ENCODE results near the gene PPP1R12B.
"Not testable (repeated sequence)": the region's sequence is repeated elsewhere in the genome, so short reads cannot be mapped to it uniquely, and the experiment has no call there.

Gene PPP1R12B

DNA sequence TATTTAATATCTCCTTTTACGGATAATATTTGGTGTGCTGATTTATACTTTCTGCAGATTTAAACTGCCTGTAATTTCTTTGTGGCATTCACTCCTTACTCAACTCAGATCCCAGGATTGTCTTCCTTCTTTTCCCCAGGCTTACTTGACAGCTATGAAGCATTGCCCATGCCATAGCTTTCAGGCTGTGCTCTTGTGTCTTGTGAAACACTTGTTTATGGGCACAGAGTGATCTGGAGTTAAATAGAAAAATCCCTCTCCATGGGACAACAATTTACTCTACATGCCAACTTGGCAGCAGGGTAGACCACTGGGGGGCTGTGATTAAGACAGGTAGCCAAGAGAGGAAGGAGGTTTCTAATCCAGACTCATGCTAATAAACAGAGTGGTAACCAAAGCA is 57.4 kb downstream of the PPP1R12B start:
- no peak for DNase-seq

DNA sequence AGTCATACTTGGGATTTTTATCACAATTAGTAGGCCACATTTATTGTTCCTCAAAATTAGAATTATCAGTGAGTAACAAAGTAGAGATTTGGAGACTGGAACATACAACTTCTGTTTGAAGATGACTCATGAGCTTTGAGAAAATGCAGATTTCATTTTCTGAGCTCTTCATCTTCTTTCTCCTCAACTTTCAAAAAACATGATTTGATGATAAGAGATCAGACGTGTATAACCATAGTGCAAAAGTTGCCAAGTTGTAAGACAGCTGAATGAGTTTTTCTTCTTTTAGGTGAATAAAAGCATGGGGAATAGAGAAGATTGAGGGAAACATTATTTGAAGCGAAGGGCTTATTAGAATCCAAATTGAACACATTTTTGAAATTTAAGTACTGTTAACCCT is 58.4 kb downstream of the PPP1R12B start:
- not testable (repeated sequence) for DNase-seq

DNA sequence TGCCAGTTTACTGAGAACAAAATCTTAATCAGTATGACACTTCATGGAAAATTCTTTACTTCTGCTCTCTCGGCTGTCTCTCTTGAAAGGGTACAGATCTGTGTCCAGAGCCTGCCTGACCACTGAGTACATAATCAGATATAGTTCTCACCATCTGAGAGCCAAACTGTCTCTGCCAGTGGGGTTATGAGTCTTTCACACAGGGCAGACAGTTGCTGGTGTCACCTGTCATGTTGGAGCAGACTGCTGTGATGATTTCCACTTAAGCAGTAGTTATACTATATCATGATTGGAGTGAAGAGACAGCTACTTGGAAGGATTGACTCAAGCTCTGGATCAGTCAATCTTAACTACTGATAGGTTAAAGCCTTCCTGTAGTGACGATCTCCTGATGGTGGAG is 58.9 kb downstream of the PPP1R12B start:
- DNase-seq, result not testable (repeated sequence)

DNA sequence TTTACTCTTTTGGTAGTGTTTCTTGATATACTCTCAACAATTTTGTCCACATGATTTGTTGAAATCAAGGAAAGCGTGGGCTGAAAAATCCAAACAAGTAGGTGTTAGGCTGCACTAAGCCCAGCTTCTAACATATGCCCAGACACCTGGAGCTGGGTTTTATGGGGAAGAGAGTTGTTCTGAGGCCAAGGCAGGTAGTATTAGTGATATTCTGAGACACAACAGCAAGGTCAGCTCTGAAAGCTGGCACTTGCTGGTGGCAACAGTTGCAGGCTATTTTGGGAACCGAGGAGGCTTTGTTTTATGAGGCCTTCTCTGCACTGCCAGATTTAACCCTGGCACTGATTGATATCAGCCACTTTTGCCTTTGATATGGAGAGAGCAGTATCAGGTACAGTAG is 61.8 kb downstream of the PPP1R12B start:
- not testable (repeated sequence) for DNase-seq

DNA sequence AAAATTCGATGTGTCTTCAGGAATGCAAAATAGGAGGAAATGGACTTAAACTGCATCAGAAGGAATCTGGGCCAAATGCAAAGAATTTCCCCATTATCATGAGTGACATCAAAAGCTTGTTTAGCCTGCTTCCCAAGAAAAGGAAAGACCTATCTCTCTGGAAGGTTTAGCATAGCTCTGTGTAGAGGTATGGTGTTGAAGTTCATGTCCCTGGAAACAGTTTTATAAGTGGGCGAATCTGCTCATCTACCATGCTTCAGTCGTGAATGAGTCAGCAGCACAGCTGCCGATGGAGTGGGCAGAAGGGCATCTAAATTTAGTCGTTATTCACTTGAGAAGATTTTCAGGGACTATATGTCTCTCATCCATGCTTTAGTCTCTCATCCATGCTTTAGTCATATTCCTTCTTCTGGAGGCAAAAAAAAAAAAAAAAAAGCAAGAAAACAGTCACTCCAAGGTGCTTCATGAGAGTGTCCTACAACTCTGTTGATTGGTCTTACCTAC is 62.4 kb downstream of the PPP1R12B start:
- DNase-seq, result peak; percentile 24

DNA sequence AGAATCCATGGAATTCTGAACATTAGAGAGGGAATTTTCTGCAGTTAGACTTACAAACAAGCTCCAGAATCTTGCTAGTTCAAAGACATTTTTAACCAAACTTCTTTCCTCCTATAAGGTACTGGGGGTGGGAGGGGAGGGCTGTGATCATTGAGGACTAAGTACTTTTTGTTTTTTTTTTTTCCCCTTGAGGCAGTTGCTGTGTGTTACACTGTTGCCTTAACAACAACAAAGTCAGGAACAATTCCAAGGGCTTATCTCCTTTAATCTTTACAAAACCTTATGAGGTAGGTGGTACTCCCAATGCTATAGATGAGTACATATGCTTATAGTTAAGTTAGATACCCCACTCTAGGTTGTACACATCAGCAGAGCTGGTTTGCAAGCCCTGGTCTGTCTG is 62.9 kb downstream of the PPP1R12B start:
- DNase-seq, result no peak

DNA sequence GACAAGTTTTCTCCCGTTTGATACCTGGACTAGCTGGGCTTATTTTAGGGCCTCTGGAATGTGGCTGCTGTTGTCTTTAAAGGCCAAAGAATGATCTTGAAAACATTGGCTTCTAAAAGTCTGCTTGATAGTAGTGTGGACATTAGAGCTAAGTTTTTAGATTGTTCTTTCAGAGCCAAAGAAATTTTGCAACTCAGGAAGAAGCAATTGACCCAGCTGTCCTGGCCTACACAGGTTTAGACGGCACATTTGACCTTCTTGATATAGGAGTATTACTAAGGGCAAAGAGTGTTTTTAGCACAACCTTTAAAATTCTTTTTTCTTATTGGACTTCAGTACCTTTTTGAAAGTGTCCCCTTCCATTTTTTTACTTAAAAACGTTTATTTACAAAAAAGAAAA is 63.9 kb downstream of the PPP1R12B start:
- not testable (repeated sequence) for DNase-seq

DNA sequence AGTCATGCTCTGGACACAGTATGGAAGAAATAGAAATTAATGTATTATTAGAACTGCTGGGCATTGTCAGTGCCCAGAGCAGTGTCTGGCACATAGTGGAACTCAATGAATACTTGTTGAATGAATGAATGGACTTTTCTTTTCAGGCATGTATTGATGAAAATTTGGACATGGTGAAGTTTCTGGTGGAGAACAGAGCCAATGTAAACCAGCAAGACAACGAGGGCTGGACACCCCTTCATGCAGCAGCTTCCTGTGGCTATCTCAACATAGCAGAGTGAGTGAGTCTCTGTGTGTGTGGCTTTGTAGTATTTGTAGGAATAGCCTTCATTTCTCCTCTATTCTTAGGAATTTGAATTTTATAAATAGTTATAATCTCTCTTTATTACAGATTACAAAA is 68.1 kb downstream of the PPP1R12B start:
- DNase-seq, result no peak

DNA sequence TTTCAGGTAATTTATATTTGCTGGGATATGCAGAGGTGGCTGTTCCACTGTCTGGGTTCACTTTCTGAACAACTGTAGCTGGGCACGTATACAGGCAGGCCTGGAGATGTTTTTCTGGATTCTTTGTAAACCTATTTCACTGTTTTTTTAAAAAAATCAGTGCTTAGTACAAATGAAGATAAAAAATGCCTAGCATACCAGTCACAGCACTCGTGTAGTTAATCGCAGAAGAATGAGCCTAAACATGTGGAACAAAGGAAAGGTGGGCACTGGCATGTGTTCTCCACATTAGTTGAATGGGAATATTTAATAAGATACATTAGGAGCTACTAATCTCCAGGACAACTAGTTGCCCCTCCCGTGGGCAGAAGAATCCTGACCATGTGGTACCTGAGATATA is 68.6 kb downstream of the PPP1R12B start:
- not testable (repeated sequence) for DNase-seq

DNA sequence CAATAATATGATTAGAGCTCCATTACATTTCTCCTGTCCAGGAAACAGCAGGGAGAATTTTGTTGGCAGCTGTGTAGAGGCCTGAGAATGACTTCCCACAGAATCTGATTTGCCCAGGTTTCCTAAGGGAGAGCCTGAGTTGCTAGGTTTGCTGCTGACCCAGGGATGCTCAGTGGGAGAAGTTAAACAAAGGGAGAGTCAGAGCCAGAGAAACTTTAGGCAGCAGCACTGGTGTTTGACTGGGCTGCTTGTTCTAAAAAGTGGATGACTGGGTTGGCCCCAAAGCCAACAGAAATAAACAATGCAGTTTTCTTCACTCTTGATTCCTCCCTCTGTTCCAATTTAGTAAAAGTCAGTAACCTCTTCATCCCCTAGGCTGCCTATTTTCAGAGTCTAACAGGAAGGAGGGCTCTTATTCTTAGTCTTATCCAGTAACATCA is 69.3 kb downstream of the PPP1R12B start:
- DNase-seq, result not testable (repeated sequence)

DNA sequence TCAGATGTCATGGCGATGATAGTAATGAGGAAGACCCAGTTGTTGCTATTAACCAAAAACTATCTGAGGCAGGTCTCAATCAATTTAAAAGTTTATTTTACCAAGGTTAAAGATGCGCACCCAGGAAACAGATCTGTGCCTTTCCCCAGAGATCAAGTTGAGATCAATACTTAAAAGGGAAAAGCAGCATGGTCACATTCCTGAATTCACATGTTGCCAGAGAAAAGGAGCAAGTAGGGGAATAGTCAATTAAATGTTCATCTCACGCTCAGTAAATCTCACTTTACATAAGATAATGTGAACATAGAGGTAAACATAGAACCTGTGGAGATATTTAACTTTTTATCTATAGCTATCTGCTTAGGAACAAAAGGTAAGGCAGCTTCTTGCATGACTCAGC is 71.2 kb downstream of the PPP1R12B start:
- DNase-seq, result not testable (repeated sequence)

DNA sequence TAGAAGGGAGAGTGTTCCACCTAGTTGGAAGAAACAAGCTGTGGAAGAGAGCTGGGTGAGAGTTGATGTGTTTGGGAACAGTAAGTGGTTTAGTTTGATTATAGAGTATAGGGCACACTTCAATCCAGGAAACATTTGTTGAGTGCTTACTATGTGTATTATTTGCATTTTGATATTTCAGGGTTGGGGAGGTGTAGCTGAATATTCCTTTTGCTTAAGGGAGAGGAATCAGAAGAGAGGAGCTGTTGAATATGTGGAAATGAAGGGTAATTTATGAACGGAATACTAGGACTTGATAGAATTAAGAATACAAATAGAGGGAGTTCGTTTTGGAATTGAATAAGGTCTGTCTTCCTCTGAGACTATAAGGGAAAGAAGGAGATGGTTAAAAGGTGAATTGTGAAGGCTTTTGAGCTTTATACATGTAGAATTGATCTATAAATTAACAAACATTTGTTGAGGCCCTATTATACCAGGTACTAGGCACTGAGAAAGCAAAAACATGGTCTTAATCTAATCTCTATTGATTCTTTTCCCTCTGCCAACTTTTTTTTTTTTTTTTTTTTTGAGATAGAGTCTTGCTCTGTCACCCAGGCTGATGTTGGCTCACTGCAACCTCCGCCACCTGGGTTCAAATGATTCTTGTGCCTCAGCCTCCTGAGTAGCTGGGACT is 72.1 kb downstream of the PPP1R12B start:
- not testable (repeated sequence) for DNase-seq

DNA sequence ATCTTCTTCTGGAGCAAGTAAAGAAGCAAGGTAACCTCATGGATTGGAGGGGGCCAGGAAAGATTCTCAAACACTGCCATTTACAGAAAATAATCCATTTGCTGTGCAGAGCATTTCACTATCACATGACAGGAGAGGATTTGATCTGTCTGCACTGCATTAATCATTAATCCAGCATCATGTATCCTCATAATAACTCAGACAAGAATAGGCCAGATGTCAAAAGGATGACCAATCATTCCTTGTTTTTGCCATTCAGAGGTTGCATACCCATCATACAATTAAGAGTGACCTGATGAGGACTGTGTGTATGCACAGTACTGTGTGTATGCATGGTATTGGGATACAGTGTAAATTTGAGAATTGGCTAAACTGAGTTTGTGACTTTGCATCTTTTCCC is 74.2 kb downstream of the PPP1R12B start:
- DNase-seq, result not testable (repeated sequence)

DNA sequence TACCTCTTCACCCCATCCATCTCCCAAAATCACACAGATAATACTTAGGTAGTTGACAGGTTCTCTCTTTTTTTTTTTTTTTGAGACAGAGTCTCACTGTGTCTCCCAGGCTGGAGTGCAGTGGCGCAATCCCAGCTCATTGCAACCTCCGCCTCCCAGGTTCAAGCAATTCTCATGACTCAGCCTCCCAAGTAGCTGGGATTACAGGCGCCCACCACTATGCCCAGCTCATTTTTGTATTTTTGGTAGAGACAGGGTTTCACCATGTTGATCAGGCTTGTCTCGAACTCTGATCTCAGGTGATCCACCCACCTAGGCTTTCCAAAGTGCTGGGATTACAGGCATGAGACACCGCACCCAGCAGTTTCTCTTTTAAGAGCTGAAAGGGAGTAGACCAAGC is 75.8 kb downstream of the PPP1R12B start:
- not testable (repeated sequence) for DNase-seq

DNA sequence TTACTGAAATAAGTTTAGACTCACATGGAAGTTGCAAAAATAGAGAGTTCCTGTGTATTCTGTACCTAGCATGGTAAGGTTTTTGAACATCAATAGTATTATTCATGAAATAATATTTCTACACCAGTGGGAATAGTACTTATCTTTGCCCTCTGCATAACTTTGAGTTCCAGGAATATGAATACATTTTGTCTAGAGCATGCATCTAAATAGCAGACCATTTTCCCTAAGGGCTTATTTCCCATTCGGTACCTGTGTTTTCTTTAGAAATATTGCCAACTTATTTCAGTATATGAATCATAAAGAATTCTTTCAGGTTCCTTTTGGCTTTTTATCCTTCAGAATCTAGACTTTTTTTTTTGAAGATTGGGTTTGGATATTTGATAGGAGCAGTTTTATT is 81.6 kb downstream of the PPP1R12B start:
- DNase-seq, result not testable (repeated sequence)

DNA sequence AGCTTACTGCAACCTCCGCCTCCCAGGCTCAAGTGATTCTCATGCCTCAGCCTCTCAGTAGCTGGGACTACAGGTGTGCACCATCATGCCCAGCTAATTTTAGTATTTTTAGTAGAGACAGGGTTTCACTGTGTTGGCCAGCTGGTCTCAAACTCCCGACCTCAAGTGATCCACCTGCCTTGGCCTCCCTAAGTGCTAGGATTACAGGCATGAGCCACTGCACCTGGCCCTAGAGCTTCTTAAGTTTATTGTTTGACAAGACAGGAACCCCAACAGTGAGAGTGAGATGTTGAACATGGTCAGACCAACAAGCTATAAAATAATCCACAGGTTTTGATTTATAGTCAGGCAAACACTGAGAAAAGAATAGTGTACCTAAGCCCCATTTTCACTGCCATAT is 83.8 kb downstream of the PPP1R12B start:
- not testable (repeated sequence) for DNase-seq

DNA sequence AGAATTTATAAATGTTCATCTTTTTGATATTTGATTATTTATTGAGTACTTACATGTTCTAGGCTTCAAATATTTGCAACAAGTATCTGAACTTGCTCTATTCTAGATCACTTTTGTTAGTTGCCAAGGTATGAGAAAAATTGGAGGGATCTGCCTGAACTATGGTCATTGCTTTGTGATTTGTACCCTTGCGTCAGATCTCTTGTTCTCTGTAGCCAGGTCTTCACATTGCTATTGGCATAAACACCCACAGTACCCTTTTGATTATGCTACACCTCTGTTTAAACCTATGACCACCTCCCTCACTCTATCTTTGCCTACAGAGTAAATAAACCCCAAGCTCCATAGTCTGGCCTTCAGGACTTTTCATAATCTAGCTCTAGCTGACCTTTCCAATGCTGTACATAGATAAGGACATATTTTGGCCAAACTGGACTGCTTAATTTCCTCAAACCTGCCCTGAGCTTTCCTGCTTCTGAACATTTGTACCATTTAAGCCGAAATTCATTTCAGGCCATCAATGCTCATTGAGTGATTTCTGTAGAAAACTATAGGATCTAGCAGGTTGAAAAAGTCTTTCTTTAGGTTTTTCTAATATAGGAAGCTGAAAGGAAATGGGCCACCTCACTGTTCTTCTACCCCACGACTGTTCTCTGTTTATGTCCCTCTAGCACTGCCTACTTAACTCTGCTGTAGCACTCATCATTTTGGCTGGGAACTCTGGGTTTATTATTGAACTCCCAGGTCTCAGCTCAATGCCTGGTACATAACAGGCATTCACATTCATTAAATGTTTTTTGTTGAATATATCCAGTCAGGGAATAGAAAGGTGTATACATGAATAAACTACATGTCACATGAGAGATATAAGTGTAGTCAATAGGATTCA is 84.9 kb downstream of the PPP1R12B start:
- no peak for DNase-seq

DNA sequence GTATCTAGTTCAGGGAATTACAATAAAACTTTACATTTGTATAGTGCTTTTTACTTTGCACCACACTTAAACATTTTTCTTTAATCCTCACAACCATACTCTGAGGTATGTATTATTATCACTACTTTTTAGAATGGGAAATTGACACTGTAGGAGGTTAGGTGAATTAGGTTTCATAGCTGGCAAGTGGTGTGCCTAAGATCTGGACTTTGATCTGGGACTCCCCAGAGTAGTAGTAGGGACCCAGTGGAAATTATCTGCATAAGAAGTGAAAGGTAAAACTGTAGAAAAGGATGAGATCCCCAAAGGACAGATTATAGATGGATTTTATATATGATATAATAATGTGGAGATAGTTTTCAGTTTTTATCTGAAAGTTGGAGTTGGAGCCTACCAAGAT is 85.6 kb downstream of the PPP1R12B start:
- DNase-seq, result no peak

DNA sequence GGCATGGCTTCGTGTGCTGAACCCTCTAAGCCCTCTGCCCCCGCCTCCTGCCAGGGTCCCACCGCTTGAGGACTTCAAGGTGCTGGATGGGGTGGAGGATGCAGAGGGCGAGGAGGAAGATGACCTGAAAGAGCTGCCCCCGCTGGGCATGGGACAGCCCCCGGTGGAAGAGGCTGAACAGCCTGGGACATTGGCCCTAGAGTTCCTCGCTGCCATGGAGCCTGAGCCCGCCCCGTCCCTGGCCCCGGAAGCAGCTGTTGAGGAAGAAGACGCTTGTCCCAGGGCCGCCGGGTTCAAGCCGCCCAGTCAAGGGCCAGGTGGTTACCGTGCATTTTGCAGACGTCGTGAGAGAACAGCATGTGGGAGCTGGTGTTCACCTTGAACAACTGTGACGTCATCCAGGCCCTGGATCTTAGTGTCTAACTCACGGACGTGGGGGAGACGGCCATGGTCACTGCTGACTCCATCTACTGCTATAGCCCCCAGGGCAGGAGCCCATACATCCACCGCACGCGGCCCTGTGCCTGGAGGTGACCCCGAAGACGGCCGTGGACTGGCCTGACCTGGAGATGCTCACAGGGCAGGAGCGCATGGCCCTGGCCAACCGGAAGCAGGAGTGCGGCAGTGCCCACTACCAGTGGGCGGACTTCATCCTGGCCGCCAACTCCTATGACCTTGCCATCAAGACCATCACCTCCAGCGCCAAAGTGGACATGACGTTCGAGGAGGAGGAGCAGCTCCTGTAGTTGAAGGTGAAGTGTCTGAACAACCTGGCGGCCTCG is 90.1 kb downstream of the PPP1R12B start:
- DNase-seq, result no peak

DNA sequence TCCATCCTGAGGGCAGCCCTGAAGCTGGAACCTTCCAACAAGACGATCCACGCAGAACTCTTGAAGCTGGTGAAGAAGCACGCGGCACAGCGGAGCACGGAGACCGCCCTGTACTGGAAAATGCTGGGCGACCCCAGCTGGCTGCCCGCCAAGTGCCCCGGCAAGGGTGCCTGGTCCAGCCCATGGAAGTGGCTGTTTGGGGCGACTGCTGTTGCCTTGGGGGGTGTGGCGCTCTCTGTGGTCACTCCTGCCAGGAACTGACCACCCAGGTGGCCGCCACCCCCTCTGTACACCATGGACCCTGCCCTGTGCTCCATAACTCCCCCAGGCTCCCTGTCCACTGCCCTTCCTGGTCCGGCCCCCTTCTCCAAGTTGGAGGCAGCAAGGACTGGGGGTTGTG is 90.8 kb downstream of the PPP1R12B start:
- DNase-seq, result no peak

DNA sequence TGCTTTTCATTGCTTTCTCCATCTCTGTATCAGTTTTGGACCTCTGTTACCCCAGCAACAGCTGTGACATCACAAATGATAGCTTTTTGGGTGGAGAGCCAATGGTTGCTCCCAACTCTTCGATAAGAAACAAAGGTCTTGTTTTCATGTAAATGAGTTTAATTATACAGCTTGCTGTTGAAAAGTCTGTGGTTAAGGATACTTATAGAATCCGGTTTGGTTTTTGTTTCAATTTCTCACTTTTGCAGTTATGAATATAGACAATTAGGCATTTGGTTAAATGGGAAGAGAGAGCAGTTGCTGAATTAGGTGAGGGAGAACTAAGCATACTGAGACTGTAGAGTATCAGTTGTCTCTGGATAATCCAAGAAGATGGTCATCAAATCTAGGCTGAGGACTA is 99.6 kb downstream of the PPP1R12B start:
- DNase-seq, result peak; percentile 29

DNA sequence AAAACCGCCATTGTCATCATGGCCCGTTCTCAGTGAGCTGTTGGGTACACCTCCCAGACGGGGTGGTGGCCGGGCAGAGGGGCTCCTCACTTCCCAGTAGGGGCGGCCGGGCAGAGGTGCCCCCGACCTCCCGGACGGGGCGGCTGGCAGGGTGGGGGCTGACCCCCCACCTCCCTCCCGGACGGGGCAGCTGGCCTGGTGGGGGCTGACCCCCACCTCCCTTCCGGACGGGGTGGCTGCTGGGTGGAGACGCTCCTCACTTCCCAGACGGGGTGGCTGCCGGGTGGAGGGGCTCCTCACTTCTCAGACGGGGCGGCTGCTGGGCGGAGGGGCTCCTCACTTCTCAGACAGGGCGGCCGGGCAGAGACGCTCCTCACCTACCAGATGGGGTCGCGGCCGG is 103.1 kb downstream of the PPP1R12B start:
- DNase-seq, result not testable (repeated sequence)

DNA sequence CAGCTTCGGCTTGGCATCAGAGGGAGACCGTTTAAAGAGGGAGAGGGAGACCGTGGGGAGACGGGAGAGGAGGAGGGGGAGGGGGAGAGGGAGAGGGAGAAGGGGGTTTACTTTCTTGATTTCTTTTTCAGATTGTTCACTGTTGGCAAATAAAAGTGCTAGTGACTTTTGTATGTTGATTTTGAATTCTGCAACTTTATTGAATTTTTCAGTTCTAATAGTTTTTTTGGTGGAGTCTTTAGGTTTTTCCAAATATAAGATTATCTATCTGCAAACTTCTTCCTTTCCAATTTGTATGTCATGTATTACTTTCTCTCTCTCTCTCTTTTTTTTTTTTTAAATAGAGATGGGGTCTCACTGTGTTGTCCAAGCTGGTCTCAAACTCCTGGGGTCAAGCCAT is 104.0 kb downstream of the PPP1R12B start:
- DNase-seq, result no peak

Data from MV-4-11 (cell line).